HEK293T (cell line): Measurements from ENCODE around the gene GKAP1.
"Not testable (repeated sequence)": the region's sequence is repeated elsewhere in the genome, so short reads cannot be mapped to it uniquely, and the experiment has no call there.

Experiments
- BHLHE40 ChIP-seq: fragments of 450-650 bp; IDR thresholded peaks from 2 replicates; pipeline ENCODE4 v1.6.1; 2016; ENCODE audit warnings: mild to moderate bottlenecking, moderate library complexity, borderline replicate concordance
- CTBP1 ChIP-seq: fragments of 450-650 bp; IDR thresholded peaks from 2 replicates; pipeline ENCODE4 v1.6.1; 2016; ENCODE audit warnings: borderline replicate concordance
- FOXA1 ChIP-seq: fragments of 450-650 bp; IDR thresholded peaks from 2 replicates; pipeline ENCODE4 v1.6.1; 2016; ENCODE audit warnings: mild to moderate bottlenecking
- FOXM1 ChIP-seq: fragments of 450-650 bp; IDR thresholded peaks from 2 replicates; pipeline ENCODE4 v1.6.1; 2017; ENCODE audit warnings: mild to moderate bottlenecking, borderline replicate concordance
- HDGF ChIP-seq: fragments of 450-650 bp; IDR thresholded peaks from 2 replicates; pipeline ENCODE4 v1.6.1; 2017; ENCODE audit warnings: antibody characterized with exemption, borderline replicate concordance
- L3MBTL2 ChIP-seq: fragments of 450-650 bp; conservative IDR thresholded peaks from 2 replicates; pipeline ENCODE4 v1.6.1; 2016; ENCODE audit warnings: mild to moderate bottlenecking
- LEF1 ChIP-seq: fragments of 450-650 bp; IDR thresholded peaks from 2 replicates; pipeline ENCODE4 v1.6.1; 2017; ENCODE audit warnings: mild to moderate bottlenecking, borderline replicate concordance
- NFRKB ChIP-seq: fragments of 450-650 bp; IDR thresholded peaks from 2 replicates; pipeline ENCODE4 v1.6.1; 2016; ENCODE audit warnings: mild to moderate bottlenecking, moderate library complexity
- SP1 ChIP-seq: fragments of 450-650 bp; IDR thresholded peaks from 2 replicates; pipeline ENCODE4 v1.6.1; 2017
- SUZ12 ChIP-seq: fragments of 450-650 bp; IDR thresholded peaks from 2 replicates; pipeline ENCODE4 v1.6.1; 2016; ENCODE audit warnings: mild to moderate bottlenecking
- ZNF384 ChIP-seq: fragments of 450-650 bp; IDR thresholded peaks from 2 replicates; pipeline ENCODE4 v1.6.1; 2016

- not testable (repeated sequence) for TF ChIP-seq FOXM1, NFRKB, SP1, ZNF384, FOXA1, HDGF, BHLHE40, CTBP1, LEF1, L3MBTL2, SUZ12
These were observed 13.0 kb upstream of the GKAP1 start for GRCh38 chr9:83830426-83831071.
